HG03442 (cell line): Measurements from ENCODE around the gene KRT79.

Experiments
- ATAC-seq: cut with Tn5 transposase; IDR thresholded peaks from one replicate; pipeline ENCODE4 v1.9.1; 2021; ENCODE audit warnings: mild to moderate bottlenecking, moderate library complexity; ENCODE audit not compliant: unreplicated experiment

The KRT79 gene

DNA sequence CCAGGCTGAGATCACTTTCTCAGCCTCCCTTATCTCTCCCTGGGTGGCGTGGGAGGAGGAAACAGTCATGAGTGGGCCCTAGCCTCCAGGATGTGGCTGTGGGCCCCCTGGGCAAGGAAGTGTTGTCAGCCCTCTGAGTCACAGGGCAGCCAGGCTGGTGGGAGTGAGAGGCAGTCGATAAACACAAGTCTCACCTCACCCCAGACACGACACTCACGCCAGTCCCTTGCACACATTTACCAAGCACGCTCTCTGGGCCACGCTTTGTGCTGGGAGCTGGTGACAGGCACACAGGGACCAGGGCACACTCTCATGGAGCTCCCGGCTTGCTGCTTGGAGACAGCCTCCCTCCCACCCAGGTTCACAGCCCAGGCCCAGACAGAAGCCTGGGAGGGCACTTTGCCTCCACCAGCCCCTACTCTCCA is 1.9 kb upstream of the KRT79 start:
- ATAC-seq = no peak

- ATAC-seq = no peak
Observed at GRCh38 chr12:52835271-52836041, 1.3 kb upstream of the KRT79 start.

DNA sequence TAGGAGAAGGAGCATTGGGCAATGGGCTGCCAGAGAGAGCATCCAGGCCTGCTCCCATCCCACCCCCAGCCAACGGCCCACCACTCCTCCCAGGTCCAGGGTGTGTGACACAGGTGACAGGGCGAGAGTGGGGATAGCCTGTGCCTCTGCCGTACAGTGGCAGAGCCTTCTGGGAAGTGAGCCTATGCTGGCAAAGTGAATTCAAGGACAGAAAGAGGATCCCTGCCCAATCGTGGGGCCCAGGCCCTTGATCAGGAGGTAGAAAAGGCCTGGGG is 553 bp upstream of the KRT79 start:
- no peak for ATAC-seq

- ATAC-seq = no peak
Observed at GRCh38 chr12:52832985-52833905, 866 bp downstream of the KRT79 start.

DNA sequence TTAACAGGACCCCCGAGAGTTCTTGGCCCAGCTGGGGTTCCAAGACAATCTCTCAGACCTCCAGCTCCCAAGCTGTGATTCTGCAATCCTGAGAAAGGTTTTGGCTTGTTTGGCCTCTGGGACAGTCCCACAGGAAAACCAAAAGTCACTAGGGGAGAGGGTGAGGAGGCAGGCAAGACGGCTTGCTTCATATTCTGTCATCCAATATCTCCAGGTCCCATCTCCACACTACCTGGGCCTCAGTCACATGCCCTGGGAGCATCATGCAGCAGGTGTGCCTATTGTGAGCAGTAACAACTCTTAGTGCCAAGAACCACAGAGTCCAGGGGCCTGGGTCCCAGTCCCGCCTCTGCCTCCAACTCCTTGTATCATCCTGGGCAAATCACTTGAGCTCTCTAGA is 1.7 kb downstream of the KRT79 start:
- no peak for ATAC-seq

DNA sequence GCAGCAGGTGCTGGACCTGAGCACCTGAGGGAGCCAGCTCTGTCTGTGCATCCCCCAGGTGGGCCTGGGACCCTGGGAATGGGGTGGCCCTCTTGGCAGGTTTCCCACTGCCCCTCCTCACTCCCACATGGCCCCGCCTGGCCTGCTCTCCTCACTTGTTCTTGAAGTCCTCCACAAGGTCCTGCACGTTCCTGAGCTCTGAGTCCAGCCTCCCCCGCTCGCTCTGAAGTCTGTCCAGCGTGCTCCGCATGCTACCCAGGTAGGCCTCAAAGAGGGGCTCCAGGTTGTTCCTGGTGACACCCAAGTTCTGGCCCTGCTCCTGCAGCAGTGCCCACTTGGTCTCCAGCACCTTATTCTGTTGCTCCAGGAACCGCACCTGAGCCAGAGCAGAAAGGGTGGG is 2.9 kb downstream of the KRT79 start:
- no peak for ATAC-seq

DNA sequence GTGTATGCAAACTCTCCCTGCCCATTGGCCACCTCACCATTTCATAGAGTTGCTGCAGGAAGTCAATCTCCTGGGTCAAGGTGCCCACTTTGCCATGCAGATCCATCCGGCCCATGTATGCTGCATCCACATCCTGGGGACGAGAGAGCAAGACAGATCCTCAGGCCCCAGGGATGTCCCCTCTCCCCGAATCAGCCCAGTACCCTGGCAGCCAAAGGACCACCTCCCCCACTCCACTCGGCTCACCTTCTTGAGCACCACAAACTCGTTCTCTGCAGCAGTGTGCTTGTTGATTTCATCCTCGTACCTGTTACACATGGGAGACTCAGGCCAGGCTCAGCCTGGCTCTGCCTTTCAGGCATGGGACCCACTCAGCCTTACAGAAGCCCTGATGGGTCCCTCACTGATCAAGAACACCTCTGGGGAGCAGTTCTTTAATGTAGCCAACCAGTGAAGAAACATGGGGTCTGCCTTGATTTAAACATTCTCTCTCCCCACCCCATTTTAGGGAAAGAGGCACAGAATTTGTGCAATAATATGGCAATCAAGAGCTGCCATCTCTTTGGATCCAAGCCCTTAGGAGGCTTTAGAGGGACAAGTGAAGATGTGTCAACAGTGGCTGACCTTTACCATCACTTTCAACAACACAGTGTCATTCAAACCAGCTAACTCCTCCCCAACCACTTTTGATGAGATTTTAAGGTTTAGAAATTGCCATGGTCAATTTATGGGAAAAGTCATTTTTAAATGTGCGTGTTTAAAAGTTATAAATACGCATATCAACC is 3.9 kb downstream of the KRT79 start:
- no peak for ATAC-seq

GRCh38 chr12:52828591-52829021 is 5.5 kb downstream of the KRT79 start:
- ATAC-seq = no peak

GRCh38 chr12:52828156-52828555 is 6.0 kb downstream of the KRT79 start:
- ATAC-seq = no peak

DNA sequence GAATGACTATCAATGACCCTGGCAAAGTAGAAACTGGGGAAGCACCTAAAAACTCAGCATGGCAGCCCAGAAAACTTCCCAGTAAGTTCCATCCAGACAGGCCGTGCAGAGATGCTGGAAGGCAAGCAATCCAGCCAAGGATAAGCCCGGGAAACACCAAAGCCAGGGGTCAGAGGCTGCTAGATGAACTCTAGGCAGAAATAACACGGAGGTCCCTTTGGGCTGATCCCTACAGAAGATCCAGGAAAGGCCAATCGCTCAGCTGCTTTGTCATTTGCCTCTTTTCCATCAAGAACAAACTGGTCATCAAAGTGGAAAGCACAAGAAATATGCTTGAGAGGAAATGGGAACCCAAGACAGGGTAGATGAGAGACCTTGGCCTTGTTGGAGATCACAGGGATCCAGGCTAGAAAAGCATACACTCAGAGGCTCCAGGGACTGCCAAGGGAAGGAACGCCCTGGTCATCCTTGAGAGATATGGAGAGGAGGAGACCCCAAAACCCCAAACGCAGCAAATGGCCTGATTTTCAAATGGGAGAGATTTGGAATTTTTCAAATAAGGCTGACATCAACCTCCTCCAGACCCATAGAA is 6.5 kb downstream of the KRT79 start:
- ATAC-seq = no peak

DNA sequence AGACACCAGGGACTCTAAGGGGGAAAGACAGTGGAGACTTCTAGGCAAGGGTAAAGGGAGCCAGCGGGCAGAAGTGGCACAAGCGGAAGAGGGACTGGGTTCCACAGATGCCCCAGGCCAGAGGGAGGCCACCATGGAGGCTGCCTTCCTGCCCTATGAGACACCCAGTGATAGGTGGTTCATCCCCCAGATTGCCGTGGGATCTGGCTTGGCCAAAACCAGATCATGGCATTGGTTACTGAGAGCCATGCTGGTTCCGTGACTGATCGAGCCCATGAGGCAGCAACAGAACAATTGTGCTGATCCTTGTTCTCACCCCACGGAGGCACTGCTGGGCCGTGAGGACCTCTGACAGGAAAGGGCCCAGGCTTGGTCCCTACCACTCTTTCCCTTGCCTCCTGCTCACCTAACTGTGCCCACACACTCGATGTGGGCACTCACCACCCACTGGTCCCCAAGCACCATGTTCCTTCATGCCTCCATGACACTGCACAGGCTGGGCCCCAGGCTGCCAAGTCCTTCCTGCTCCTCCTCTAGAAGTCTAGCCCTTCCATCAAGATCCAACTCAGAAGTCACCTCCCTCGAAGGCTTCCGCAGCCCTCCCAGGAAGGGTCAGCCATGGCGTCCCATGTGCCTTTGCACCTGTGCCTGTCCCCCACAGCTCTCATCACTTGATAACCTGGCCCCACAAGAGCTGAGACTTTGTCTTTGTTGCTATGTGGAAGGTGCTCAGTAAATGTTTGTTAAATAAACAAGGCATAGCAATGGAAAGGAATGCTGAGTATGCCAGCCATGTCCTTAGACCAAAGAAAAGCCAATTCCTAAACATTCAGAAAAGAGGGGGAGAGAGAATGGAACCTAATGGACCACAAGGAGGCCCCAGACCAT is 7.3 kb downstream of the KRT79 start:
- no peak for ATAC-seq

DNA sequence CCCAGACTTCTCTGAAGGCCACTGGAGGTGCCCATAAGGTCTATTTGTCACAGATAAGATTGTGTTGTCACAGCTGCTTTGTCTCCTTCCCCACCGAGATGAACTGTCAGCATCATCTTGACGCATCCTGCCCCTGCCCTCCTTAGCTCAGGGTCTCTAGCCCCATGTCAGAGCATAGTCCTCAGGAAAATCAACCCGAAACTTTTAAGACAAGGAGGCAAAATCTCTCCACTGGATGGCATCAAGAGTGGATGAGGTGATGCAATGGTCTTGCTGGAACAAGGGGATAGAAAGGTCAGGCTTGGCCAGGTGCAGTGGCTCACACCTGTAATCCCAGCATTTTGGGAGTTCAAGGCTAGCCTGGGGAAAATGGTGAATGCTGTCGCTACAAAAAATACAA is 8.2 kb downstream of the KRT79 start:
- no peak for ATAC-seq

DNA sequence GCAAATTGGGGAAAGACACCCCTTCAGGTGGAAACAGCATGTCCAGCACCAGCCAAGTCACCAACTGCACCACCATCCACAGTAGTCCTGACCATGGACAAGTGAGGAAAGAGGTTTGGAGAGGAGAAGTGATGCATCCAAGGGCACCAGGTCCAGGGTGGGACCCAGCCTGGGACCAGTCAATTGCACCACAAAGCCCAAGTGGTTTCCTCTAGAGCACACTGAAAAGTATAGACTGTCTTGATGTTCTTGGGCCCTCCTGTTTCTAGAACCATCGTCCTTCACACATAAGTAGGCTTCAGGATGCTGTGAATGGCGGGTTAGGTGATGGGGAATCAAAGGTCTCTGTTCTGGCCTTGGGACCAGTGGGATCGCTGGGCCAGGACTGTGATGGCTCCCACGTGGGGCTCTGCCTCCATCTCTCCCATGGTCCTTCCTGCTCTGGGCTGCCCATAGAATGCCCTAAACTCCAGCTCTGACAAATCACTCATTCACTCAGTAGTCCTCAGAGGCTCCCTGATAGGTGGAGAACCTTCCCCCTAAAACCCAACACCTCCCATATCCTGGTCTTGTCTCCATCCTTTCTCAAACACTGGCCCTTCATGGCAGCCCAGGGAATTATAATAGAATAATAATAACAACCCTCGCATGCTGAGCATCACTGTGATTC is 9.2 kb downstream of the KRT79 start:
- ATAC-seq = no peak

DNA sequence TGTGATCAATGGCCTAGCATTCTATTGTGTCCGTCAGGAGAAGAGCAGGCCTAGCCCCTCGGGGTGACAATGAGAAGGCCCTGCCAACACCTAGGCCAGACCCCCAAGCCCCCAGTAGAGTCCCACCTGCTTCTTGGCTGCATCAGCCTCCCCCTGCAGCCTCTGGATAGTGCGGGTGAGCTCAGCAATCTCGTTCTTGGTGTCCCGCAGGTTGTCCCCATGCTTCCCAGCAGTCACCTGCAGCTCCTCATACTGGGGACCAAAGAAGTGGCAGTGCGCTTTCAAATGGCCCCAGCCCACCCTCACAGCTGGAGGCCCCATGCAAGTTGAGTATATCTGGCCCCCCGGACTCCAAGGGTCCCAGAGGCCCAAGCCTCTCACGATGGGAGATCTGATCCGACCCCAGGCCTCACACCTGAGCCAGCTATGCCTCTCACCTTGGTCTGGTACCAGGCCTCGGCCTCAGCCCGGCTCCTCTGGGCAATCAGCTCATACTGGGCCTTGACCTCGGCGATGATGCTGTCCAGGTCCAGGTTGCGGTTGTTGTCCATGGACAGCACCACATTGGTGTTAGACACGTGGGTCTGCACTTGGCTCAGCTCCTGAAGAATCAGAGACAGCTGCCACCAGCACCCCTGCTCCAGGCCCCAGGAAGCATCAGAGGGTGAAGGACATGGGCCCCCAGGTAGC is 10.2 kb downstream of the KRT79 start:
- ATAC-seq = no peak

DNA sequence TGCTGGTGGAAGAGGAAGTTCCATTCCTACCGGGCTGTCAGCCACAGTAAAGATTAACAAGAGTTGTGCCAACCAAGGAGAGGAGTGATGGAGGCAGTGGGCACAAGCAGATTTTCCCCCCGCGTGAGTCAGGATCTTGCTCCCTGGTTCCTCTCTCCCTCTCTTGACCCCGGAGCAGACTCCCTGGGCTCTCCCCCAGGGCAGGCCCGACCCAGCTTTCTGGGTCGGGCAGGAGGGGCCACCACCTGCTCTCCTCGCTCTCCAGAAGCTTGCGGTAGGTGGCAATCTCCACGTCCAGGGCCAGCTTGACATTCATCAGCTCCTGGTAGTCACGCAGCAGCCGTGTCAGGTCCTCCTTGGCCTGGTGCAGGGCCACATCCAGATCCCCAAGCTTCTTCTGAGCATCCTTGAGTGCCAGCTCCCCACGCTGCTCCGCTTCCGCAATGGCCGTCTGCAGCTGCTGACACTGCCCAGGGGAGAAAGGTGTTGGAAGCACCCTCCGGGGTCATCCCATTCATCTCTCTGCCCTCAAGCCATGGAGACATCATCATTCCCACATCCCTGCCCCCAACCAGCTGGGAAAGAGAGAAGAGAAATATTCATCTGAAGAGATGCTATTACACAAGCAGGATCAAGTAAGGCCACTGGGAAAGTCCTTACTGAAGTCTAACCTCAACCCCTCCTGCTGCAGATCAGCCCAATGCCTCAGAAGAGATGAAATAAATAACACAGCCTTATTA is 11.2 kb downstream of the KRT79 start:
- ATAC-seq = no peak

DNA sequence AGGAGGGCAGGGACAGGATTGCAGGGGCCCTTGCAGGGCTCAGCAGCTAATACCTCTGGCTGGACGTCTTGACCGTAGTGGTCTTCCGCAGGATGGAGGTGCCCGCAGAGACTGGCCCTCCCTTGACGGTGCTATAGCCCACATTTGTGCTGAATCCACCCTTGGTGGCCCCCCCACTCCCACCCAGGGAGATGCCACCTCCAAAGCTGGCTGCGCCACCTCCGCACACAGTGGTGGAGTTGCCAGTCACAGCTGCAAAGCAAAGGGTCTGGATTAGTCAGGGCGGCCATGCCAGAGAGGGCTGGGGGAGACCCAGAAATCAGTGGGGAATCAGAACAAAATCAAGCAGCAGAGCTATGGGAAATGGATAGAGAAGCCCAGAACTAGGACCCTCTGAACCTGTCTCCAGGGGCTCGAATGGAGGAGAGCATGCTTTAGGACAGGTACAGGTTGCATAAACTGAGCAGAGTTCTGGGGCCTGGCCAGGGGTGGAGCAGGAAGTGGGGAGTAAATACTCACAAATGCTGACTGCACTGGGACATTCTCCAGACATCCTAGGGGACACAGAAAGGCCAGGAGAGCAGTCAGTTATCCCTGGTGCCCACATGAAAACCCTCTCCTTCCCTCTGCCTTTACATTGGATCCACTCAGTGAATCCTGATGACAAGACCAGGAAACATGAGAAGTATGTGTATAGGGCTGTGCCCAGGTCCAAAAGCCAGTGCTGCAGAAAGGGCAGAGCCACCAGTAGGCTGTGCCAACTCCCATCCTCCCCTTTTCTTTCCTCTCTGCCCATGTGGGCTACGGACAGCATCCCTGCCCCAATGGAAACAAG is 12.1 kb downstream of the KRT79 start:
- no peak for ATAC-seq

GRCh38 chr12:52821071-52821730 is 12.9 kb downstream of the KRT79 start:
- ATAC-seq = no peak
